Body of pancreas (tissue), 4 donors: ENCODE data around the gene VAMP7. TPM values are rescaled to one million over a fixed set of nuclear protein-coding genes. Genes with fewer than 3 reads are reported as not detected.
"Not testable (repeated sequence)": the region's sequence is repeated elsewhere in the genome, so short reads cannot be mapped to it uniquely, and the experiment has no call there.

Source experiments
- ATAC-seq: fragments of 150-250 bp; one replicate; pipeline ENCODE4 v1.9.1; 2016
- DNase-seq, 4 donors: peaks; one replicate each; pipeline ENCODE4 v3.0.0-alpha.2; 2019
- H3K27ac ChIP-seq, 4 donors: fragments of 200-600 bp; sonication (generic); 1 replicate in 3 of 4; 2 replicates in 1 of 4; pipeline versions ENCODE4 v1.5.1 to v1.6.1; 2016 to 2019; ENCODE audit warnings: mild to moderate bottlenecking in 1 of 4, mixed read lengths in 1 of 4, moderate library complexity in 1 of 4
- H3K27me3 ChIP-seq, 2 donors: fragments of 200-600 bp; sonication (generic); one replicate each; pipeline ENCODE4 v1.6.0; 2016; ENCODE audit warnings: mild to moderate bottlenecking in 1 of 2
- H3K36me3 ChIP-seq, 2 donors: fragments of 200-600 bp; sonication (generic); replicated peaks in 1 of 2; 2 replicates each; pipeline ENCODE4 v1.5.1; 2016; ENCODE audit warnings: low read depth in 2 of 2; ENCODE audit not compliant: insufficient read depth in 1 of 2
- H3K4me1 ChIP-seq: fragments of 200-600 bp; sonication (generic); one replicate; pipeline ENCODE4 v1.6.0; 2016
- H3K4me3 ChIP-seq, 2 donors: fragments of 200-600 bp; sonication (generic); 1 replicate in 1 of 2; 2 replicates in 1 of 2; pipeline ENCODE4 v1.5.1; 2016 to 2019
- H3K9me3 ChIP-seq, 3 donors: fragments of 200-600 bp; sonication (generic); 1 replicate in 2 of 3; 2 replicates in 1 of 3; pipeline ENCODE4 v1.5.1; 2016
- POLR2A ChIP-seq, 3 donors: fragments of 450-650 bp; IDR thresholded peaks; one replicate each; pipeline ENCODE4 v1.6.1; 2016; ENCODE audit warnings: antibody characterized with exemption in 3 of 3, mild to moderate bottlenecking in 2 of 3
- WGBS, 2 donors: methylation state at CpG; one replicate each; pipeline ENCODE4 v1.1.5; 2017; 5-methylcytosine and 5-hydroxymethylcytosine counted together
- intact Hi-C: fragments of 100-400 bp; cut with DNase I; formaldehyde crosslinking; loops from one replicate; pipeline ENCODE4 v1.15.1; 2023
- total RNA-seq, 2 donors: library from RNA; depleted of rRNA; stranded (reverse); fragments of >200 nt; gene quantifications; one replicate each; pipeline ENCODE4 v1.1.0, GENCODE V29; 2016
- TF ChIP-seq, protein P1 (sequence below), 7 experiments: fragments of 450-650 bp in 4 of 7; fragments of 200-600 bp in 3 of 7; sonication (generic) in 3 of 7; IDR thresholded peaks; one replicate each; pipeline ENCODE4 v1.5.1; 2016 to 2019; ENCODE audit warnings: antibody characterized with exemption in 7 of 7

VAMP7 gene, protein sequence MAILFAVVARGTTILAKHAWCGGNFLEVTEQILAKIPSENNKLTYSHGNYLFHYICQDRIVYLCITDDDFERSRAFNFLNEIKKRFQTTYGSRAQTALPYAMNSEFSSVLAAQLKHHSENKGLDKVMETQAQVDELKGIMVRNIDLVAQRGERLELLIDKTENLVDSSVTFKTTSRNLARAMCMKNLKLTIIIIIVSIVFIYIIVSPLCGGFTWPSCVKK
- total RNA-seq, result 10 to 100 TPM in 1 of 2 donors, 1 to 10 TPM in 1; 9.6 to 14.3 TPM

DNA sequence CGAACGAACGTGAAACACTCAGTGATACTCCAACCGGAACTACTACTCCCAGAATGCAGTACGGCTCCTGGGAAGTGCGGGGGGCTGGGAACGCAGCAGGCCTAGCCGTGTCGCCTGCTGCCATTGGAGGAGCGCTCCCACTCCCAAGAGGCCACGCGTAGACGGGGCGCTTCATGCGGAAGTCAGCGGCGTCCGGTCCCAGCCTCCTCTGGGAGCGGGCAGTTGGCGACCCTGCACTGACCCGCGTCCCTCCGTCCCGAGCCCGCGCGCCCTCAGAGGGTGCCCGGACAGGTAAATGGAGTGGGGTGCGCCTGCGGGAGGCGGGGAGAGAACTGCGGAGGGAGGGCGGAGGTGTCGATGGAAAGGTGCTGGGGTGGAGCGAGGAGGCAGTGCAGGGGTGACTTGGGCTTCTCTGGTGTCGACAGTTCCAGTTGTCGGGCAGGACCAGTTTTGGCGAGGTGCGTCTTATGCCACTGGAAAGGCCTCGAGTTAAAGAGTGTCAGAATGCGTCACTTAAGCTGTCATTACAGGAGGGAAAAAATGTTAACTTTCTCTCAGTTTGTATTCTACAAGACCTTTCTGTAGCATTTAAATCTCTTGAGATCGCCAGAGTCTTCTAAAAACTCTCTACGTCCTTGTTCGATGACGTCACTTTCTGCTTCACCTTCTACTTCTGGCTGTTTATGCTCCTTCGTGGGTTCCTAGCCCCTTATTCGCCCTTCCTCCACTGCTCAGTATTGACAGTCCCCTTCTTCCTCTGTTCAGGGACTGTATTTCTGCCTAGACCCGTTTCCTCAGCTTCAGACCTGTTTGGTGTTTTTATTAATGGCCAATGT is at the start of gene VAMP7:
VAMP7 (plus strand) TSS at position 188 of the 836 bp plus-strand sequence. CDS start 8,122 bp downstream, outside the sequence.
- intact Hi-C loops, result no loop called here
- H3K27ac ChIP-seq, result peak within 1 kb of the TSS; percentile 40 to 85 (median 68)
- H3K4me3 ChIP-seq, result peak within 1 kb of the TSS; percentile 49 to 50
- H3K4me1 ChIP-seq, result peaks cover 10% of the 10 kb centered on the region
- TF ChIP-seq POLR2A (IDR thresholded peaks at IDR 0.05), result peak; percentile 53 to 88 (median 87)
- TF ChIP-seq, protein P1, sequence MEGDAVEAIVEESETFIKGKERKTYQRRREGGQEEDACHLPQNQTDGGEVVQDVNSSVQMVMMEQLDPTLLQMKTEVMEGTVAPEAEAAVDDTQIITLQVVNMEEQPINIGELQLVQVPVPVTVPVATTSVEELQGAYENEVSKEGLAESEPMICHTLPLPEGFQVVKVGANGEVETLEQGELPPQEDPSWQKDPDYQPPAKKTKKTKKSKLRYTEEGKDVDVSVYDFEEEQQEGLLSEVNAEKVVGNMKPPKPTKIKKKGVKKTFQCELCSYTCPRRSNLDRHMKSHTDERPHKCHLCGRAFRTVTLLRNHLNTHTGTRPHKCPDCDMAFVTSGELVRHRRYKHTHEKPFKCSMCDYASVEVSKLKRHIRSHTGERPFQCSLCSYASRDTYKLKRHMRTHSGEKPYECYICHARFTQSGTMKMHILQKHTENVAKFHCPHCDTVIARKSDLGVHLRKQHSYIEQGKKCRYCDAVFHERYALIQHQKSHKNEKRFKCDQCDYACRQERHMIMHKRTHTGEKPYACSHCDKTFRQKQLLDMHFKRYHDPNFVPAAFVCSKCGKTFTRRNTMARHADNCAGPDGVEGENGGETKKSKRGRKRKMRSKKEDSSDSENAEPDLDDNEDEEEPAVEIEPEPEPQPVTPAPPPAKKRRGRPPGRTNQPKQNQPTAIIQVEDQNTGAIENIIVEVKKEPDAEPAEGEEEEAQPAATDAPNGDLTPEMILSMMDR (IDR thresholded peaks at IDR 0.05), result no peak
- DNase-seq, result peak; percentile 83 to 89 (median 86)
- 14 to 35% methylated on average over 27 to 48 of the region's 48 CpGs for WGBS, 2 donors
- no peaks in the 10 kb centered on the region for H3K27me3 ChIP-seq
- no peaks in the 10 kb centered on the region for H3K36me3 ChIP-seq
- H3K9me3 ChIP-seq, result no peaks in the 10 kb centered on the region
- peak; percentile 99 for ATAC-seq

DNA sequence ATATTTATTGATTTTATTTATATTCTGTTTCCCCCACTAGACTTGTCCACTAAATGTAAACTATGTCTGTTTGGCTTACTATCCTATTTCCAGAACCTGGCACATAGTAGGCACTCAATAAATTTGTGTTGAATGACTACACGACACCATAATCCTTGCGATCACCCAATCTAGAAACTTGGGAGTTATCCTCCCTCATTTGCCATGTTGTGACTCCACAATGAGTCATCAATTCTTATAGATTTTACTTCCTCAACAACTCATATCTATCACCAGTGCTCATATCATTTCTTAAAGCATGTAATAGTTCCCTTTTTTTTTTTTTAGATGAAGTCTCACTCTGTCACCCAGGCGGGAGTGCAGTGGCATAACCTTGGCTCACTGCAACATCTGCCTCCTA is 39.9 kb upstream of the VAMP7 start:
- ATAC-seq, result no peak
- no peak for DNase-seq
- H3K4me1 ChIP-seq, result no peaks in the 10 kb centered on the region
- H3K27me3 ChIP-seq, result no peaks in the 10 kb centered on the region
- 49 to 72% methylated on average over 3 of the region's 3 CpGs for WGBS, 2 donors
- no peak overlapping the region for H3K4me3 ChIP-seq
- no peak overlapping the region for H3K27ac ChIP-seq
- TF ChIP-seq, protein P1 (IDR thresholded peaks at IDR 0.05), result no peak
- TF ChIP-seq POLR2A (IDR thresholded peaks at IDR 0.05), result no peak
- H3K36me3 ChIP-seq, result no peaks in the 10 kb centered on the region
- no peaks in the 10 kb centered on the region for H3K9me3 ChIP-seq
- intact Hi-C loops, result no loop called here

DNA sequence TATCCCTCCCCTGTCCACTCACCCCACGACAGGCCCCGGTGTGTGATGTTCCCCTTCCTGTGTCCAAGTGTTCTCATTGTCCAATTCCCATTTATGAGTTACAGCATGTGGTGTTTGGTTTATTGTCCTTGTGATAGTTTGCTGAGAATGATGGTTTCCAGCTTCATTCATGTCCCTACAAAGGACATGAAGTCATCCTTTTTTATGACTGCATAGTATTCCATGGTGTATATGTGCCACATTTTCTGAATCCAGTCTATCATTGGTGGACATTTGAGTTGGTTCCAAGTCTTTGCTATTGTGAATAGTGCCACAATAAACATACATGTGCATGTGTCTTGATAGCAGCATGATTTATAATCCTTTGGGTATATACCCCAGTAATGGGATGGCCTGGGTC is 29.4 kb upstream of the VAMP7 start:
- H3K9me3 ChIP-seq, intact Hi-C loops, H3K4me1 ChIP-seq, ATAC-seq, H3K27me3 ChIP-seq, H3K27ac ChIP-seq, DNase-seq, H3K4me3 ChIP-seq, H3K36me3 ChIP-seq: not testable (repeated sequence)
- WGBS, 2 donors, result 70 to 82% methylated on average over 2 of the region's 2 CpGs

DNA sequence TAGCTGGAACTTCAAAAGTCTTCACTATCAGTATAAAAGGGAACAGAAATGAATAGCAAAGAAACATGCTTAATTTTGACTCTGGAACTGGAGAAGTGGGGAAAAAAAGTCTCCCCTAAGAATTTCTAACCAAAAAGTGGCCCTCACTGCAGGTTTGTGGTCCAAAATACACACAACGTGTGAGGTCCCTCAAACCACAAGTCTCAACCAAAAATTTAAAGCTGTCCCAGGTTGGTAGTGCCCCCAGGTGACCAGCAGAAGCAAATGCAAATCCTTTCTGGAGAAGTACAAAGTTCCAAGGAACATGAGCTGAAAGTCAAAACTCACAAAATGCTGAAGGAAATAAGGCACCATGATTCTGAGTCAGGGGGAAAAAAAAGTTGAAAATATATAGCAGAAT is 23.6 kb upstream of the VAMP7 start:
- H3K27me3 ChIP-seq, result no peaks in the 10 kb centered on the region
- H3K27ac ChIP-seq, result no peak overlapping the region
- no peaks in the 10 kb centered on the region for H3K9me3 ChIP-seq
- TF ChIP-seq POLR2A (IDR thresholded peaks at IDR 0.05), result no peak
- TF ChIP-seq, protein P1 (IDR thresholded peaks at IDR 0.05), result peak in 3 of 7 experiments; percentile 6 to 12 (median 10)
- H3K4me1 ChIP-seq, result no peaks in the 10 kb centered on the region
- H3K36me3 ChIP-seq, result no peaks in the 10 kb centered on the region
- H3K4me3 ChIP-seq, result no peak overlapping the region
- intact Hi-C loops, result no loop called here
- ATAC-seq (no peak), DNase-seq (no peak)
- 0 to 5% methylated on average over 1 of the region's 1 CpG for WGBS, 2 donors

DNA sequence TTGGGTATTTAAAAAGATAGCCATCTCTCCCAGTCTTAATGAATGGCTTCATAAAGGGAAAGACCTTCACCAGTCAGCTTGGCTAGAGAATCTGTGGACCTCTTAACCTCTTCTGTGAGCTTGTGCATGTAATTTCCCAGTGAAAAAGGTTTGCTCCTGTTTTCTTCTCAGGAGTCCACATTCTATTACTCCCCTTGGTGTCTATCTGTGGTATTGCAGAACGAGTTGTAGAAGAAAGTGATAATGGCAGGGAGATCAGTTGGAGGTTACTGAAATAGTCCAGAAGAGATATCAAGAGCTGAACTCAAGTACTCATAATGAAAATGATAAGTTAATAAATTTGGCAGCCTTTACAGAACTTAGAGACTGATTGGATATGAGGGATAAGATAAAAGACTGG is 16.5 kb upstream of the VAMP7 start:
- intact Hi-C loops, result no loop called here
- no peak for TF ChIP-seq POLR2A (IDR thresholded peaks at IDR 0.05)
- TF ChIP-seq, protein P1 (IDR thresholded peaks at IDR 0.05), result peak in 1 of 7 experiments; percentile 5

More for the DNA sequence above, 16.5 kb upstream of the VAMP7 start:
- Histone ChIP-seq H3K9me3 (no peaks in the 10 kb centered on the region), H3K27me3 (no peaks in the 10 kb centered on the region), H3K4me3 (no peak overlapping the region), H3K36me3 (no peaks in the 10 kb centered on the region), H3K4me1 (no peaks in the 10 kb centered on the region), H3K27ac (no peak overlapping the region)
- 13 to 24% methylated on average over 1 of the region's 1 CpG for WGBS, 2 donors
- DNase-seq (no peak), ATAC-seq (no peak)
